NCI-H1436 (cell line): Measurements from ENCODE around the gene MED8.

Experiments used
- DNase-seq: peaks from one replicate; lab custom pipeline; 2025; lab: John Stamatoyannopoulos, UW

MED8 gene, protein sequence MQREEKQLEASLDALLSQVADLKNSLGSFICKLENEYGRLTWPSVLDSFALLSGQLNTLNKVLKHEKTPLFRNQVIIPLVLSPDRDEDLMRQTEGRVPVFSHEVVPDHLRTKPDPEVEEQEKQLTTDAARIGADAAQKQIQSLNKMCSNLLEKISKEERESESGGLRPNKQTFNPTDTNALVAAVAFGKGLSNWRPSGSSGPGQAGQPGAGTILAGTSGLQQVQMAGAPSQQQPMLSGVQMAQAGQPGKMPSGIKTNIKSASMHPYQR

GRCh38 chr1:43389326-43390313 lies at the start of gene MED8, which contains the start of gene SZT2:
Gene MED8 (minus strand): TSS chr1:43389800. CDS start chr1:43389764, 36 bp downstream.
Gene SZT2 (plus strand): TSS chr1:43389899. CDS start chr1:43389969, 70 bp downstream.
- DNase-seq: peak; percentile 91

DNA sequence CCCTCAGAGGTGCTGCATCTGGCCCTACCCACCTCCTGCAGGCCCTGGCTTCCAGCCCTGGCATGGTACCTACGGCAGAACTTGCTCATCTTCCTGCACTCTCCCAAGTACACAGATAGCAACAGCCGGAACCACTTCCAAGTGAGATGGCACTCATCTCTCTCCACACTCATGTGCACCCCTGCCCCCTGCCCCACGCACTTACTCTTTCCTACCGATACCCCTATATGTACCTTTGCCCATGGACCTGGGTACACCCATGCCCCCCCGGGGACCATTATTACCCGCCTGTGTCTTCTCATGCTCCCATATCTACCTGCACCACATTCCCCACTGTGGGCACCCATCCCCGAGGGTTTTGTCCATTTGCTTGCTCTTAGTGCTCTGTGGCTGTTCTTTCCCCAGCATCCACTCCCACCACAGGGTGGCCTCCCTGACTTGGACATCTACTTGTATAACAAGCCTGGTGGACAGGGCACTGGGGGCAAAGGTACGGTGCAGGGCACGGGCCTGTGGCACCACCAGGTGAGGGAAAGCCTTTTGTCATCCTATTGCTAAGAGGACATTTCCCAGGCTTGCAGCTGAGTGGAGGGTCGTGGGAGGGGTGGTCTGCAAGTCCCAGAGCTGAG lies 49.5 kb upstream of the MED8 start:
- DNase-seq: no peak

DNA sequence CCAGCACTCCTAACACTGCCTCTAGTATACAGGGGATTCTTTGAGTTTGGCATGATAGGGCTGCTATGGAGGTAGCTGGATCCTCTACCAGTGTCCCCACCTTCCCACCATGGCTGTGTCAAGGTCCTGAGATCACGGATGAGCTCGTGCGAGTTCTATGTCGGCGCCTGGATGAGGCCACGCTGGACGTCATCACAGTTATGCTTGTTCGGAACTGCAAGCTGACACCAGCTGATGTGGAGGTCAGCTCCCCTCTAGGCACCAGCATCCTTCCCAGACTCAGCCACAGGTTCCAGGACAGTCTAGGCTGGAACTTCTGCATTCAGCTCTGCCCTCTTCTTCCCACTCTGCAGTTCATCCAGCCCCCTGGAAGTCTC lies 49.0 kb upstream of the MED8 start:
- no peak for DNase-seq

DNA sequence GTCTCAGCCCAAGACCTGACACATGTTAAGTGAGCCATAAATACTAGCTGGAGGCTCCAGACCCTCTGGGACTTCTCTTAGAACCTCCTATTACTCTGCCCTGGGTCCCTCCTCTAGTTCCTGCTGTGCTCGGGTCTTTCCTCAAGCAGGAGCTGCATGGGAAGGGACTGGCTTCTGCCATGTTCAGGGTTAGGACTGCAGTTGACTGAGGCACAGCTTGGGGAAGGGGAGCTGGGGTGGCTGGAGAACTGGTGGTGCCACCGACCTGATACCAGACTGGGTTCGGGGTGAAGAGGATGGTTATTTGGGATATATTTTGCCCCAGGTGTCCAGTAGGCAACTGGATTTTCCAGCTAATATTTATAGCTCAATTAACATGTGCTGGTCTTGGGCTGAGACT lies 48.4 kb upstream of the MED8 start:
- DNase-seq: no peak

DNA sequence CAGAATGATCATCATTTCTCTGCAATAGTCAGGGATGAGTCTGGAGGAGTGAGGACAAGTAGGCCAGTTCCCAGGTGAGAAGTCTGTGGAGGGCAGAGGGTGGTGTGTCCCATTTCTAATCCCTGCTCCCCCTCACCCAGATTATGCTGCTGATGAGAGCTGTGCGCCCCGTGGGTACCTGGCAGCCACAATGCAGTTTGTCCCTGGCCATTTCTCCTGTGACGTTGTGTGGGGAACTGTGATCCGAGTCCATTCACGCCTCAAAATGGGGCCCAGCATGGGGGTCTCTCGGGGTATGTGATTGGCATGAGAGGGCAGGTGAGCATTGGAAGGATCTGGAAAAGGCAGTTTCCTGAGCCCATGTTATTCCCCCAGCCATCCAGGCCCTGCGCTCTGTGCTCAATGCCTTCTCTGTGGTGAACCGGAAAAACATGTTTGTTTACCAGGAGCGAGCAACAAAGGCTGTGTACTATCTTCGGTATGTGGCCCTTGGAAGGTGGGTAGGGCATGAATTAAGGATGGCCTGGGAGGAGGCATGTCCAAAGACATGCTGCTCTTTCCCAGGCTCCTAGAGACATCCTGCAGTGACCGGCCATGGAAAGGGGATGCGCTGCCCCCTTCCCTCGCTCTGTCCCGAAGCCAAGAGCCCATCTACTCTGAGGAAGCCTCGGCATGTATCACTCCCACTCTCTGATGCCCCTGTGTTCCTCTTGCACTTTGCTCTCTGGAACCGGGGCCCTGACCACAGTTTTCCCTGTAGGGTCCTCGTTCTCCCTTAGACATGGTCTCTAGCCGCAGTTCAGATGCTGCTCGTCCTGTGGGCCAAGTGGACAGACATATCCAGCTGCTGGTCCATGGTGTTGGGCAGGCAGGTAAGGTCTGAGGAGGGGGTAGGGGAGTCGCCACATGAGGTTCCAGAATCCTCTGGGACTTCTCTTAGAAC lies 47.7 kb upstream of the MED8 start:
- DNase-seq: no peak

- DNase-seq: no peak
Measured at GRCh38 chr1:43436371-43436770, 46.8 kb upstream of the MED8 start.

GRCh38 chr1:43435146-43436145 lies 45.8 kb upstream of the MED8 start:
- DNase-seq: no peak

- DNase-seq: no peak
Measured at GRCh38 chr1:43434256-43434655, 44.7 kb upstream of the MED8 start.

DNA sequence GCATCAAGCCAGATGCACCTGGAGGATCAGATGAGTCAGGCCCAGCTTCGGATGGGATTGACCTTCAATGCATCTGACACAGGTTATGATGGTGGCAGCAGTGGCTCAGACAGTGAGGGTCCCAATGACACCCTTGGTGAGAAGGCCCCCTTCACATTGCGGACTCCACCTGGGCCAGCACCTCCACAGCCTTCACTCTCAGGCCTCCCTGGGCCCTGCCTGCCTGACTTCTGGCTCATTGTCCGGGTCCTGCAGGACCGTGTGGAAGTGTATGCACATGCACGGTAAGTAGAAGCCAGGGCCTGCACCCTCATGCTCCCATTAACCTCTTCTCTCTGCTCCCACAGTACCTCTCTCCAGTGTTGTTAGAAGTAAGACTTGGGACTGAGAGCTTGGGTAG lies 43.3 kb upstream of the MED8 start:
- no peak for DNase-seq

GRCh38 chr1:43432171-43432860 lies 42.7 kb upstream of the MED8 start:
- DNase-seq: no peak

GRCh38 chr1:43431676-43432075 lies 42.1 kb upstream of the MED8 start:
- DNase-seq: no peak

DNA sequence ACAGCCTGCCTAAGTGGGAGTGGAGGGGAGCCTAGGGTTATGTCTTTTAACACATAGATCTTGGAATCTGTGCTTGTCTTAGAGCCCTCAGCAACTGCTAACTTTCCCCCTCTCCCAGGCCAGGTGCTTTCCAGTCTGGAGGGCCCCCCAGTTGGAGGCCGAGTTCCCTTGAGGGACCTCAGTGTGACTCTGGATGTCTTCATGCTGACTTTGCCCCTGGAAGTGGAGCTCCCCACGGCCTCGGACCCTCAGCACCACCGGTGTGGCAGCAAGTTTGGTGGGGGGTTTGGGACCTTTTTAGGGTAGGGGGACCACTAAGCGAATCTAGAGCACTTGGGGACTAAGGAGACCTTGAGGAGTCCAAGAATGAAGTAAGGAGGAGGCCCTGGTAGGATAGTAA lies 41.2 kb upstream of the MED8 start:
- DNase-seq: no peak

- no peak for DNase-seq
Measured at GRCh38 chr1:43427941-43428340, 38.3 kb upstream of the MED8 start.

GRCh38 chr1:43427524-43427923 lies 37.9 kb upstream of the MED8 start:
- DNase-seq: no peak

DNA sequence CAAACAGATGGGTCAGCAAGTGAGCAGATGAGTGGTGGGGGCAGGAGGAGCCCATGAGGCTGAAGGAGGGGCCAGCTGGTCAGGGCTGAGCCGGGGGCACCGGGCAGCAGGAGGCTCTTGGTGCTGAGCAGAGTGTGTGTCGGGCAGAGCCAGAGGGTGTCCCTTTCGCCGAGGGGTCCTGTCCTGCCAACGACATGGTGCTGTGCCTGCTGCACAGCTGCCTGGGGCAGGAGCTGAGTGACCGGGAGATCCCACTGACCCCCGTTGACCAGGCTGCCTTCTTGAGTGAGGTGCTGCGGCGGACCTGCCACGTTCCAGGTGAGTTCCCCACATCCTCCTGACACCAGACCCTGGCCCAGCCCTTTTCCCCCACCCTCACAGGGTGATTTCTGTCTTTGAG lies 36.6 kb upstream of the MED8 start:
- DNase-seq: no peak

DNA sequence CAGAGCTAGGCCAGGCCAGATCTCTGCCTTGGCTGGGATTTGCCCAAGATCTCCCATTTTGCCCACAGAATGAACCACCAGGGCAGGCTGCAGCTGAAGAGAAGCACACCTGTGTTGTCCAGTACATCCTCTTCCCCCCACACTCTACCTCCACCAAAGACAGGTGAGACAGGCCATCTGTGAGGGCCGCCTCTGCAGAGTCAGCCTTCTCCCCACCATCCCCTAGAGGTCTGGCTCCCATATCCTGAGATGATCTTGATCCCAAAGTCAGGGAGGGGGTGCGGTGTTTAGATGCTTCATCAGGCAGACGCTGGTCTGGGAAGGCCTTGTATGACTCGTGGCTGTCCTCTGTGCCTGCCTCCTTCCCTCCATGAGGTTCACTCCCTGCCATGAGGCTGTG lies 35.4 kb upstream of the MED8 start:
- no peak for DNase-seq

DNA sequence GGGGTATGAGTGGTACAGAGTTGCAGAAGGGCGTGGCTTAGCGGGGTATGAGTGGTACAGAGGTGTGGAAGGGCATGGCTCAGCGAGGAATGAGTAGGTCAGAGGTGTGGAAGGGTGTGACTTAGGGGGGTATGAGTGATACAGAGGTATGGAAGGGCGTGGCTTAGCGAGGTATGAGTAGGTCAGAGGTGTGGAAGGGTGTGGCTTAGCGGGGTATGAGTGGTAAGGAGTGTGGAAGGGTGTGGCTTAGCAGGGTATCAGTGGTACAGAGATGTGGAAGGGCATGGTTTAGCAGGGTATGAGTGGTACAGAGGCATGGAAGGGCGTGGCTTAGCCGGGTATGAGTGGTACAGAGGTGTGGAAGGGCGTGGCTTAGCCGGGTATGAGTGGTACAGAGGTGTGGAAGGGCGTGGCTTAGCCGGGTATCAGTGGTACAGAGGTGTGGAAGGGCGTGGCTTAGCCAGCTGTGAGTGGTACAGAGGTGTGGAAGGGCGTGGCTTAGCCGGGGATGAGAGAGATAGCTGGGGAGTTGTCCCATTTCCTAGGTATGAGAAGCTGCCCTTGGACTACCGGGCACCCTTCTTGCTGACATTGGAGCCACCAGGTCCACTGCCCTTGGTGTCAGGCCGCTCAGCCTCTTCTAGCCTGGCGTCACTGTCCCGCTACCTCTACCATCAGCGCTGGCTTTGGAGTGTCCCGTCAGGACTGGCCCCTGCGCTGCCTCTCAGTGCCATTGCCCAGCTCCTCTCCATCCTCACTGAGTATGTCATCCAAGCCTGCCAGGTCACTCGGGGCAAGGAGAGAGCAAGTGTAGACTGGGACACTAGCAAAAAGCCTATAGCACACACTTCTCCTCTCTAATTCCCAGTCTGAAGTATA lies 34.3 kb upstream of the MED8 start:
- no peak for DNase-seq

GRCh38 chr1:43422995-43423671 lies 33.5 kb upstream of the MED8 start:
- DNase-seq: no peak
